Testis (tissue), 3 donors: ENCODE results near the gene PARP3. TPM values are rescaled to one million over a fixed set of nuclear protein-coding genes. Genes with fewer than 3 reads are reported as not detected.
A peak's percentile ranks its signal among the peaks of the same experiment; 100 is the strongest.

Source experiments
- DNase-seq: peaks from one replicate; pipeline ENCODE4 v3.0.0-alpha.2; 2019
- H3K27ac ChIP-seq, 2 donors: fragments of 200-600 bp; sonication (generic); one replicate each; pipeline ENCODE4 v1.5.1; 2019
- H3K27me3 ChIP-seq: fragments of 200-600 bp; sonication (generic); one replicate; pipeline ENCODE4 v1.5.1; 2019
- H3K36me3 ChIP-seq: fragments of 200-600 bp; sonication (generic); one replicate; pipeline ENCODE4 v1.5.1; 2017; ENCODE audit warnings: low read depth; ENCODE audit errors: missing control alignments
- H3K4me1 ChIP-seq: fragments of 200-600 bp; sonication (generic); one replicate; pipeline ENCODE4 v1.5.1; 2019
- H3K4me3 ChIP-seq, 2 donors: fragments of 200-600 bp; sonication (generic); one replicate each; pipeline ENCODE4 v1.5.1; 2017 to 2019
- H3K9me3 ChIP-seq: fragments of 200-600 bp; sonication (generic); one replicate; pipeline ENCODE4 v1.5.1; 2017
- CTCF ChIP-seq, 3 experiments: fragments of 450-650 bp in 2 of 3; fragments of 200-600 bp in 1 of 3; sonication (generic) in 1 of 3; IDR thresholded peaks; one replicate each; pipeline ENCODE4 v1.5.1; 2016 to 2019; ENCODE audit warnings: antibody characterized with exemption in 3 of 3, mild to moderate bottlenecking in 2 of 3, moderate library complexity in 1 of 3
- POLR2A ChIP-seq: fragments of 450-650 bp; IDR thresholded peaks from one replicate; pipeline ENCODE4 v1.6.1; 2017; ENCODE audit warnings: antibody characterized with exemption, mild to moderate bottlenecking, moderate library complexity
- WGBS, 2 donors: methylation state at CpG; one replicate each; pipeline ENCODE4 v1.1.5; 2018; 5-methylcytosine and 5-hydroxymethylcytosine counted together
- intact Hi-C: fragments of 100-400 bp; cut with DNase I; formaldehyde crosslinking; loops from one replicate; pipeline ENCODE4 v1.15.1; 2023; ENCODE audit warnings: low total_unique reads
- polyA plus RNA-seq: library from polyadenylated mRNA; stranded (reverse); fragments of 350-450 nt; fragmentation: Illumina TruSeq; extraction: RNeasy Lipid Tissue Mini Kit (QIAGEN cat#74804); gene quantifications from one replicate; pipeline ENCODE4 v1.2.3, GENCODE V29; 2014; ENCODE audit warnings: low read depth, low replicate concordance; ENCODE audit not compliant: insufficient read depth
- total RNA-seq, 2 donors: library from RNA; depleted of rRNA; stranded (reverse); fragments of >200 nt; gene quantifications; one replicate each; pipeline ENCODE4 v1.2.3, GENCODE V29; 2016

The PARP3 gene
- total and polyA plus RNA-seq, 3 donors from 2014 or later, result 17.5 to 24.7 (median 18.2) TPM

- TF ChIP-seq POLR2A, result no peak
- no peak for TF ChIP-seq CTCF (IDR thresholded peaks at IDR 0.05)
These were observed 29.2 kb downstream of the PARP3 start for GRCh38 chr3:51971350-51971749.

GRCh38 chr3:51974277-51974962 lies 32.3 kb downstream of the PARP3 start:
- TF ChIP-seq POLR2A (no peak), CTCF (IDR thresholded peaks at IDR 0.05) (peak in 1 of 3 experiments; percentile 38)
- Histone ChIP-seq H3K36me3 (no peaks in the 10 kb centered on the region), H3K27ac (peak overlapping the region; percentile 85 to 89), H3K4me1 (peaks cover 8% of the 10 kb centered on the region), H3K27me3 (no peaks in the 10 kb centered on the region), H3K9me3 (no peaks in the 10 kb centered on the region), H3K4me3 (peak overlapping the region; percentile 76 to 84)
- intact Hi-C loops, result no loop called here
- 8 to 10% methylated on average over 23 to 30 of the region's 30 CpGs for WGBS, 2 donors
- DNase-seq, result peak; percentile 35

More at GRCh38 chr3:51971350-51971749, 29.2 kb downstream of the PARP3 start:
- Histone ChIP-seq H3K9me3 (no peaks in the 10 kb centered on the region), H3K27ac (no peak overlapping the region), H3K4me1 (peaks cover 19% of the 10 kb centered on the region), H3K36me3 (no peaks in the 10 kb centered on the region), H3K27me3 (no peaks in the 10 kb centered on the region), H3K4me3 (no peak overlapping the region)
- WGBS, 2 donors, result 89 to 92% methylated on average over 8 to 11 of the region's 11 CpGs
- intact Hi-C loops, result no loop called here
- DNase-seq, result no peak

GRCh38 chr3:51974963-51975851 lies 33.0 kb downstream of the PARP3 start, which contains the start of gene ABHD14A:
ABHD14A (plus strand) TSS chr3:51975064; CDS start chr3:51975136, 72 bp downstream.
- intact Hi-C loops, result no loop called here
- H3K27me3 ChIP-seq, result no peaks in the 10 kb centered on the region
- 0 to 3% methylated on average over 16 to 37 of the region's 63 CpGs for WGBS, 2 donors
- no peaks in the 10 kb centered on the region for H3K36me3 ChIP-seq
- no peaks in the 10 kb centered on the region for H3K9me3 ChIP-seq
- peak; percentile 78 for DNase-seq
- H3K27ac ChIP-seq, result peak within 1 kb of the TSS; percentile 85 to 89
- H3K4me1 ChIP-seq, result peaks cover 8% of the 10 kb centered on the region
- peak within 1 kb of the TSS; percentile 76 to 84 for H3K4me3 ChIP-seq
- no peak for TF ChIP-seq CTCF (IDR thresholded peaks at IDR 0.05)
- TF ChIP-seq POLR2A, result peak; percentile 14

- H3K9me3 ChIP-seq, result no peaks in the 10 kb centered on the region
- peaks cover 8% of the 10 kb centered on the region for H3K4me1 ChIP-seq
- intact Hi-C loops, result no loop called here
These were observed 33.8 kb downstream of the PARP3 start for GRCh38 chr3:51975852-51976549.

More at GRCh38 chr3:51975852-51976549, 33.8 kb downstream of the PARP3 start:
- Histone ChIP-seq H3K27me3 (no peaks in the 10 kb centered on the region), H3K36me3 (no peaks in the 10 kb centered on the region), H3K4me3 (peak overlapping the region; percentile 76 to 84), H3K27ac (no peak overlapping the region)
- TF ChIP-seq CTCF (IDR thresholded peaks at IDR 0.05) (no peak), POLR2A (no peak)
- 18 to 32% methylated on average over 38 to 39 of the region's 46 CpGs for WGBS, 2 donors
- peak; percentile 85 for DNase-seq
